ENCODE data around the gene ERO1B. TPM values are rescaled to one million over a fixed set of nuclear protein-coding genes. Genes with fewer than 3 reads are reported as not detected.

Gene ERO1B
- total RNA-seq, 1 donor from 2014 or later, result 15.4 TPM

GRCh38 chr1:236301080-236301957, 19.6 kb upstream of the ERO1B start:
- Mint-ChIP-seq H3K27ac (no peak overlapping the region), H3K4me3 (ENCODE audit: low read depth) (no peak overlapping the region), H3K27me3 (peaks cover 5% of the 10 kb centered on the region), H3K36me3 (ENCODE audit: insufficient read depth) (no peaks in the 10 kb centered on the region), H3K4me1 (ENCODE audit: low read depth) (peaks cover 1% of the 10 kb centered on the region), H3K9me3 (ENCODE audit: low read depth) (no peaks in the 10 kb centered on the region)
- TF ChIP-seq, protein P1, sequence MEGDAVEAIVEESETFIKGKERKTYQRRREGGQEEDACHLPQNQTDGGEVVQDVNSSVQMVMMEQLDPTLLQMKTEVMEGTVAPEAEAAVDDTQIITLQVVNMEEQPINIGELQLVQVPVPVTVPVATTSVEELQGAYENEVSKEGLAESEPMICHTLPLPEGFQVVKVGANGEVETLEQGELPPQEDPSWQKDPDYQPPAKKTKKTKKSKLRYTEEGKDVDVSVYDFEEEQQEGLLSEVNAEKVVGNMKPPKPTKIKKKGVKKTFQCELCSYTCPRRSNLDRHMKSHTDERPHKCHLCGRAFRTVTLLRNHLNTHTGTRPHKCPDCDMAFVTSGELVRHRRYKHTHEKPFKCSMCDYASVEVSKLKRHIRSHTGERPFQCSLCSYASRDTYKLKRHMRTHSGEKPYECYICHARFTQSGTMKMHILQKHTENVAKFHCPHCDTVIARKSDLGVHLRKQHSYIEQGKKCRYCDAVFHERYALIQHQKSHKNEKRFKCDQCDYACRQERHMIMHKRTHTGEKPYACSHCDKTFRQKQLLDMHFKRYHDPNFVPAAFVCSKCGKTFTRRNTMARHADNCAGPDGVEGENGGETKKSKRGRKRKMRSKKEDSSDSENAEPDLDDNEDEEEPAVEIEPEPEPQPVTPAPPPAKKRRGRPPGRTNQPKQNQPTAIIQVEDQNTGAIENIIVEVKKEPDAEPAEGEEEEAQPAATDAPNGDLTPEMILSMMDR (IDR thresholded peaks at IDR 0.05; ENCODE audit: unreplicated experiment), result no peak
- no peak for DNase-seq (ENCODE audit: low spot score, unreplicated experiment)

GRCh38 chr1:236297161-236297560, 15.4 kb upstream of the ERO1B start:
- Mint-ChIP-seq H3K36me3 (ENCODE audit: insufficient read depth) (no peaks in the 10 kb centered on the region), H3K4me3 (ENCODE audit: low read depth) (no peak overlapping the region), H3K27ac (no peak overlapping the region), H3K4me1 (ENCODE audit: low read depth) (peaks cover 2% of the 10 kb centered on the region), H3K9me3 (ENCODE audit: low read depth) (no peaks in the 10 kb centered on the region), H3K27me3 (peaks cover 5% of the 10 kb centered on the region)
- no peak for DNase-seq (ENCODE audit: low spot score, unreplicated experiment)
- TF ChIP-seq, protein P1 (IDR thresholded peaks at IDR 0.05; ENCODE audit: unreplicated experiment), result no peak

DNA sequence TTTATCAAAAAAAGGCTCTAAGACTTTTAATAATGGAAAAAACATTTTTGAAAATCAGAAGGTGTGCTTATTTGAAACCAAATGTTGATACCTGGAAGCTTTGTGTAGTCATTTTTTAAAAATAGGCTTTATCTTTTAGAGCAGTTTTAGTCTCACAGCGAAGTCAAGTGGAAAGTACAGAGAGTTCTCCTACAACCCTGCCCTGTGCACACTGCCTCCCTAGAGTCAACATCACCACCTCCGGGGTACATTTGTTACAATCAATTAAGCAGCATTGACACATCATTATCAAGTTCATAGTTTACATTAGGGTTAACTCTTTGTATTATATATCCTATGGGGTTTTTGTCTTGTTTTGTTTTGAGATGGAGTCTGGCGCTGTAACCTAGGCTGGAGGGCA, 10.7 kb upstream of the ERO1B start:
- Mint-ChIP-seq H3K27me3 (peaks cover 11% of the 10 kb centered on the region), H3K9me3 (ENCODE audit: low read depth) (no peaks in the 10 kb centered on the region), H3K4me1 (ENCODE audit: low read depth) (peaks cover 21% of the 10 kb centered on the region), H3K36me3 (ENCODE audit: insufficient read depth) (no peaks in the 10 kb centered on the region), H3K27ac (no peak overlapping the region), H3K4me3 (ENCODE audit: low read depth) (no peak overlapping the region)
- TF ChIP-seq, protein P1 (IDR thresholded peaks at IDR 0.05; ENCODE audit: unreplicated experiment), result no peak
- no peak for DNase-seq (ENCODE audit: low spot score, unreplicated experiment)

DNA sequence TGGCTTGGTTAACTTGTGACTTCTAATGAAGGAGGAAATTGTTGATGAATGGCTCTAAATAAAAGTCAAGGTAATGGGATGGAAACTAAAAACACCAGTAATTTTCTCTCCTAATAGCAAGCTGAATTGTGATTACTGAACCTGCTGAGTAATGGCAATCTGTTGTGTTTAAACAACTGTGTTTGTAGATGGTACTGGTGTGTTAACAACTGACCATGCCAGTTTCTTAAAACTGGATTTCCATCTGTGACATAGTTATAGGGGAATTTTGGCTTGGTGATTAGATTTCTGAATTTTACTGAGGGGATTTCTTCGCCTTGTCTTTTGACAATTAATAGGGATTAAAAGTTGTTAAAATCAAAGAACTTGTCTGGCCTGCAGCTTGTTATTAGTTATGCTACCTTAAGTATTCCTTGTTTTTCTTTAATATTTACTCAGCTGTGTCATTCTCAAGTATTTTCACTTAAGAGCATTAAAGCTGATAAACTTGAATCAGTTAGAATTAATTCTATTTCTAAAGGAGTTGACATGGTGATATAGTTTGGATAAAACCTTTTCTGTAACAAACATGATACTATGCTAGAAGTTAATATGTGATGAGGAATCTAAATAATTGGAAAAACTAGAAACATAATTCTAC, 7.9 kb upstream of the ERO1B start:
- H3K27ac Mint-ChIP-seq, result no peak overlapping the region
- peaks cover 30% of the 10 kb centered on the region for H3K27me3 Mint-ChIP-seq
- DNase-seq (ENCODE audit: low spot score, unreplicated experiment), result no peak
- H3K36me3 Mint-ChIP-seq (ENCODE audit: insufficient read depth), result no peaks in the 10 kb centered on the region
- peaks cover 21% of the 10 kb centered on the region for H3K4me1 Mint-ChIP-seq (ENCODE audit: low read depth)
- TF ChIP-seq, protein P1 (IDR thresholded peaks at IDR 0.05; ENCODE audit: unreplicated experiment), result no peak
- peak overlapping the region; percentile 29 for H3K4me3 Mint-ChIP-seq (ENCODE audit: low read depth)
- no peaks in the 10 kb centered on the region for H3K9me3 Mint-ChIP-seq (ENCODE audit: low read depth)

GRCh38 chr1:236288620-236288976, 6.8 kb upstream of the ERO1B start:
- H3K27ac Mint-ChIP-seq, result no peak overlapping the region
- no peaks in the 10 kb centered on the region for H3K36me3 Mint-ChIP-seq (ENCODE audit: insufficient read depth)
- peaks cover 30% of the 10 kb centered on the region for H3K4me1 Mint-ChIP-seq (ENCODE audit: low read depth)
- no peaks in the 10 kb centered on the region for H3K9me3 Mint-ChIP-seq (ENCODE audit: low read depth)
- H3K4me3 Mint-ChIP-seq (ENCODE audit: low read depth), result no peak overlapping the region
- H3K27me3 Mint-ChIP-seq, result peaks cover 39% of the 10 kb centered on the region
- DNase-seq (ENCODE audit: low spot score, unreplicated experiment), result no peak
- TF ChIP-seq, protein P1 (IDR thresholded peaks at IDR 0.05; ENCODE audit: unreplicated experiment), result no peak
